Keratinocyte (primary cell): ENCODE measurements around the gene RRP9. TPM values are rescaled to one million over a fixed set of nuclear protein-coding genes. Genes with fewer than 3 reads are reported as not detected.

Source experiments
- DNase-seq: peaks from one replicate; pipeline ENCODE4 v3.0.0-alpha.2; 2011; ENCODE audit warnings: low read depth, missing footprints, low spot score
- FAIRE-seq: peaks from 2 replicates; lab custom pipeline; 2011; peaks lifted over from hg19 to GRCh38; lab: Jason Lieb, UNC
- H2AFZ ChIP-seq: 2 replicates; pipeline ENCODE4 v1.6.0; 2012; ENCODE audit warnings: low read length, control low read depth, inconsistent platforms; ENCODE audit not compliant: control insufficient read depth
- H3K27ac ChIP-seq: 2 replicates; pipeline ENCODE4 v1.5.1; 2011; ENCODE audit warnings: low read length; ENCODE audit not compliant: control insufficient read depth, insufficient read depth
- H3K27me3 ChIP-seq: 3 replicates; pipeline ENCODE4 v1.6.0; 2011; ENCODE audit warnings: low read length; ENCODE audit not compliant: control insufficient read depth, insufficient read depth; ENCODE audit errors: extremely low read depth
- H3K36me3 ChIP-seq, 2 experiments: 2 replicates in 1 of 2; 3 replicates in 1 of 2; pipeline ENCODE4 v1.5.1; 2011; ENCODE audit warnings: low read length in 2 of 2, mild to moderate bottlenecking in 1 of 2; ENCODE audit not compliant: control insufficient read depth in 2 of 2, insufficient read depth in 2 of 2; ENCODE audit errors: extremely low read depth in 1 of 2
- H3K4me1 ChIP-seq: 3 replicates; pipeline ENCODE4 v1.5.1; 2011; ENCODE audit warnings: low read length; ENCODE audit not compliant: control insufficient read depth, insufficient read depth; ENCODE audit errors: extremely low read depth
- H3K4me2 ChIP-seq: 3 replicates; pipeline ENCODE4 v1.6.0; 2011; ENCODE audit warnings: low read depth, low read length; ENCODE audit not compliant: control insufficient read depth, insufficient read depth; ENCODE audit errors: extremely low read depth
- H3K4me3 ChIP-seq, 3 experiments: fragments of 200-600 bp in 1 of 3; sonication (generic) in 1 of 3; 2 replicates in 2 of 3; 3 replicates in 1 of 3; pipeline ENCODE4 v1.5.1; 2011 to 2016; ENCODE audit warnings: low read length in 3 of 3, mild to moderate bottlenecking in 3 of 3, control low read depth in 2 of 3, inconsistent platforms in 1 of 3, low read depth in 1 of 3, mixed read lengths in 1 of 3, mixed run types in 1 of 3, moderate library complexity in 1 of 3; ENCODE audit not compliant: control insufficient read depth in 2 of 3, insufficient read depth in 2 of 3; ENCODE audit errors: extremely low read depth in 1 of 3
- H3K79me2 ChIP-seq: 2 replicates; pipeline ENCODE4 v1.6.0; 2012; ENCODE audit warnings: low read length; ENCODE audit not compliant: control insufficient read depth, insufficient read depth
- H3K9ac ChIP-seq: 3 replicates; pipeline ENCODE4 v1.6.0; 2011; ENCODE audit warnings: low read length; ENCODE audit not compliant: control insufficient read depth, insufficient read depth; ENCODE audit errors: extremely low read depth
- H3K9me1 ChIP-seq: 3 replicates; pipeline ENCODE4 v1.6.0; 2011; ENCODE audit warnings: low read length; ENCODE audit not compliant: control insufficient read depth, insufficient read depth; ENCODE audit errors: extremely low read depth
- H3K9me3 ChIP-seq: 2 replicates; pipeline ENCODE4 v1.5.1; 2012; ENCODE audit warnings: low read depth, low read length; ENCODE audit not compliant: control insufficient read depth
- H4K20me1 ChIP-seq: 3 replicates; pipeline ENCODE4 v1.6.0; 2011; ENCODE audit warnings: low read length; ENCODE audit not compliant: control insufficient read depth, insufficient read depth; ENCODE audit errors: extremely low read depth
- EZH2 ChIP-seq: IDR thresholded peaks from one replicate; pipeline ENCODE4 v1.6.1; 2012; ENCODE audit warnings: inconsistent platforms, mild to moderate bottlenecking, low read length, moderate library complexity
- dilution Hi-C: fragments of 300-500 bp; cut with MboI; formaldehyde crosslinking; loops from one replicate; pipeline ENCODE4 v1.7.0; 2020; ENCODE audit warnings: low sequenced_read_pairs; ENCODE audit not compliant: extremely low pct_ligation_motif_present
- polyA plus RNA-seq, 5 experiments: library from polyadenylated mRNA; depleted of rRNA in 3 of 5; stranded (reverse) in 3 of 5; stranded (forward) in 1 of 5; unstranded in 1 of 5; fragments of >200 nt; gene quantifications; 1 replicate in 1 of 5; 2 replicates in 3 of 5; 3 replicates in 1 of 5; pipeline versions ENCODE4 v1.2.1 to v1.2.3, GENCODE V29; 2011 to 2012; ENCODE audit warnings: missing spikeins in 2 of 5, low read depth in 1 of 5, low replicate concordance in 1 of 5
- TF ChIP-seq, protein P1 (sequence below), 3 experiments: IDR thresholded peaks in 1 of 3; conservative IDR thresholded peaks in 1 of 3; optimal IDR thresholded peaks in 1 of 3; 2 replicates in 2 of 3; 3 replicates in 1 of 3; pipeline versions ENCODE3 to v1.5.1; 2011; ENCODE audit warnings: low read length in 3 of 3, mild to moderate bottlenecking in 3 of 3, moderate library complexity in 2 of 3, control low read depth in 1 of 3, inconsistent platforms in 1 of 3; ENCODE audit not compliant: insufficient read depth in 2 of 3; ENCODE audit errors: extremely low read depth in 1 of 3

The RRP9 gene
- polyA plus RNA-seq, 1 donor (not counting 4 experiments of a cell fraction or from before 2014, with no cell fraction given): 21.8 TPM

DNA sequence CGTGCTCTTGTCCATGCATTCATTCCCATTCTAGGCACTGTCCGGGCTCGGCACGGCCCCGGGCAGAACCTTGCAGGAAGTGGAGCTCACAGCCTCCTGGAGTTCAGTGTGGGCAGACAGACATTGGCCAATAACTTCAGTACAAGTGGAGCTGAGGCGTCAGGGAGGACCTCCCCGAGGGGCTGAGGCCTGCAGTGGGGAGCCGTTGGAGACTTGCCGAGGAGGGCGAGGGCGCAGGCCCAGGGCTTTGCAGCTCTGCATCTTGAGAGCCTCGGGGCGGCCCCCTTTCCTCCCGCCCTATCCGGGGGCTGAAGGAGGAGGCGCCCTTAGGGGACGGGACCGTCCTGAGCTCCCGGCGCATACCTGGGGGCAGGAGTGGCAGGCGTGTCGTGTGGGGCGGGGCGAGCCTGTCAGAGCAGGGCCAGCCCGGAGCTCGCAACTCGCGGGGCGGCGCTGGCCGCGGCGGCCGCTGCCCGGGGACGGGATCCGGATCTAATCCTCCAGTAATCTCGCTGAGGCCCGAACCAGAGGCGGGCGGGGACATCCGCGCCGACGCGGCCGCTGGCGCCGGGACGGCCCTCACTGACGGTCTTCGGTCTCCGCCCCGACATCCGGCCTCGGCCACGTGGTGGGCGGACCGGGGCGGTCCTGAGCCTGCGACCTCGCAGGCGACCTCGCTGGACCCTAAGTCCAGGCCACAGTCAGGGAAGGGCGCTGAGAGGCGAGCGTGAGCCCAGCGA lies 41.3 kb upstream of the RRP9 start, which contains the start of gene ACY1:
TSS of gene ACY1 (plus strand) at position 698 of the 740 bp plus-strand sequence. CDS start 530 bp downstream, outside the sequence.
- H3K4me3 ChIP-seq: peak within 1 kb of the TSS; percentile 48 to 77 (median 77)
- peak within 1 kb of the TSS; percentile 60 for H2AFZ ChIP-seq
- H3K9ac ChIP-seq: peak within 1 kb of the TSS; percentile 86
- DNase-seq (no peak), FAIRE-seq (no peak)
- H3K9me1 ChIP-seq: no peaks in the 10 kb centered on the region
- peaks cover 17% of the 10 kb centered on the region for H3K4me1 ChIP-seq
- no peaks in the 10 kb centered on the region for H4K20me1 ChIP-seq
- no peak for TF ChIP-seq EZH2
- TF ChIP-seq, protein P1, sequence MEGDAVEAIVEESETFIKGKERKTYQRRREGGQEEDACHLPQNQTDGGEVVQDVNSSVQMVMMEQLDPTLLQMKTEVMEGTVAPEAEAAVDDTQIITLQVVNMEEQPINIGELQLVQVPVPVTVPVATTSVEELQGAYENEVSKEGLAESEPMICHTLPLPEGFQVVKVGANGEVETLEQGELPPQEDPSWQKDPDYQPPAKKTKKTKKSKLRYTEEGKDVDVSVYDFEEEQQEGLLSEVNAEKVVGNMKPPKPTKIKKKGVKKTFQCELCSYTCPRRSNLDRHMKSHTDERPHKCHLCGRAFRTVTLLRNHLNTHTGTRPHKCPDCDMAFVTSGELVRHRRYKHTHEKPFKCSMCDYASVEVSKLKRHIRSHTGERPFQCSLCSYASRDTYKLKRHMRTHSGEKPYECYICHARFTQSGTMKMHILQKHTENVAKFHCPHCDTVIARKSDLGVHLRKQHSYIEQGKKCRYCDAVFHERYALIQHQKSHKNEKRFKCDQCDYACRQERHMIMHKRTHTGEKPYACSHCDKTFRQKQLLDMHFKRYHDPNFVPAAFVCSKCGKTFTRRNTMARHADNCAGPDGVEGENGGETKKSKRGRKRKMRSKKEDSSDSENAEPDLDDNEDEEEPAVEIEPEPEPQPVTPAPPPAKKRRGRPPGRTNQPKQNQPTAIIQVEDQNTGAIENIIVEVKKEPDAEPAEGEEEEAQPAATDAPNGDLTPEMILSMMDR (optimal IDR thresholded peaks at IDR 0.05 in 1 of 3, IDR thresholded peaks at IDR 0.05 in 1 of 3, conservative IDR thresholded peaks at IDR 0.05 in 1 of 3; ENCODE audit: extremely low read depth in 1 of 3, insufficient read depth in 2 of 3, low read length in 3 of 3): no peak
- no peaks in the 10 kb centered on the region for H3K9me3 ChIP-seq
- H3K79me2 ChIP-seq: peaks cover 4% of the 10 kb centered on the region
- H3K4me2 ChIP-seq: peak within 1 kb of the TSS; percentile 88
- dilution Hi-C loops: no loop called here
- peaks cover 0 to 2% of the 10 kb centered on the region in 2 experiments for H3K36me3 ChIP-seq
- no peaks in the 10 kb centered on the region for H3K27me3 ChIP-seq
- peak within 1 kb of the TSS; percentile 68 for H3K27ac ChIP-seq

GRCh38 chr3:51982352-51982837 lies 40.7 kb upstream of the RRP9 start:
- no peak for TF ChIP-seq EZH2
- TF ChIP-seq, protein P1 (optimal IDR thresholded peaks at IDR 0.05 in 1 of 3, IDR thresholded peaks at IDR 0.05 in 1 of 3, conservative IDR thresholded peaks at IDR 0.05 in 1 of 3; ENCODE audit: extremely low read depth in 1 of 3, insufficient read depth in 2 of 3, low read length in 3 of 3): peak in 2 of 3 experiments; percentile 70
- Histone ChIP-seq H3K27me3 (no peaks in the 10 kb centered on the region), H3K4me1 (peaks cover 23% of the 10 kb centered on the region), H3K79me2 (peaks cover 4% of the 10 kb centered on the region), H3K9me1 (no peaks in the 10 kb centered on the region), H2AFZ (peak overlapping the region; percentile 60), H4K20me1 (no peaks in the 10 kb centered on the region), H3K4me2 (peak overlapping the region; percentile 88), H3K4me3 (peak overlapping the region; percentile 48 to 77 (median 77)), H3K27ac (peak overlapping the region; percentile 68), H3K9me3 (no peaks in the 10 kb centered on the region), H3K36me3 (peaks cover 0 to 2% of the 10 kb centered on the region in 2 experiments), H3K9ac (peak overlapping the region; percentile 86)
- FAIRE-seq: peak; percentile 66
- dilution Hi-C loops: no loop called here
- no peak for DNase-seq
